Progenitor cell of endocrine pancreas (in vitro differentiated cells): ENCODE measurements around the gene KRT3. TPM values are rescaled to one million over a fixed set of nuclear protein-coding genes. Genes with fewer than 3 reads are reported as not detected.

ENCODE experiments used
- DNase-seq: peaks from one replicate; pipeline ENCODE4 v3.0.0; 2021; ENCODE audit warnings: low spot score; ENCODE audit not compliant: unreplicated experiment
- H3K27ac Mint-ChIP-seq: 2 replicates; pipeline ENCODE4 v1.8.0; 2021; ENCODE audit warnings: mild to moderate bottlenecking, moderate library complexity, mixed read lengths
- H3K27me3 Mint-ChIP-seq: 2 replicates; pipeline ENCODE4 v1.8.0; 2021; ENCODE audit warnings: mixed read lengths
- H3K36me3 Mint-ChIP-seq: 2 replicates; pipeline ENCODE4 v1.8.0; 2022; ENCODE audit warnings: mixed read lengths; ENCODE audit not compliant: insufficient read depth
- H3K4me1 Mint-ChIP-seq: 2 replicates; pipeline ENCODE4 v1.8.0; 2021; ENCODE audit warnings: low read depth, mixed read lengths
- H3K4me3 Mint-ChIP-seq: 2 replicates; pipeline ENCODE4 v1.8.0; 2021; ENCODE audit warnings: low read depth, mild to moderate bottlenecking, moderate library complexity, mixed read lengths
- H3K9me3 Mint-ChIP-seq: 2 replicates; pipeline ENCODE4 v1.8.0; 2021; ENCODE audit warnings: low read depth, mixed read lengths
- CTCF ChIP-seq: fragments of 200-600 bp; sonication (generic); IDR thresholded peaks from one replicate; pipeline ENCODE4 v1.5.0; 2021; ENCODE audit warnings: antibody characterized with exemption, mild to moderate bottlenecking; ENCODE audit not compliant: unreplicated experiment
- total RNA-seq: library from RNA; stranded (reverse); gene quantifications from 2 replicates; pipeline ENCODE4 v1.2.1, GENCODE V29; 2021

The KRT3 gene
- total RNA-seq, 1 donor from 2014 or later: not detected

- Mint-ChIP-seq H3K27ac (peak overlapping the region; percentile 22), H3K4me3 (no peak overlapping the region), H3K27me3 (peaks cover 73% of the 10 kb centered on the region), H3K4me1 (no peaks in the 10 kb centered on the region), H3K36me3 (no peaks in the 10 kb centered on the region), H3K9me3 (no peaks in the 10 kb centered on the region)
- no peak for DNase-seq
- no peak for TF ChIP-seq CTCF
Observed at GRCh38 chr12:52768479-52769200, 27.3 kb downstream of the KRT3 start.

GRCh38 chr12:52767427-52767826, 28.5 kb downstream of the KRT3 start:
- peaks cover 68% of the 10 kb centered on the region for H3K27me3 Mint-ChIP-seq
- no peak overlapping the region for H3K4me3 Mint-ChIP-seq
- H3K4me1 Mint-ChIP-seq: no peaks in the 10 kb centered on the region
- H3K27ac Mint-ChIP-seq: no peak overlapping the region
- TF ChIP-seq CTCF: no peak
- H3K36me3 Mint-ChIP-seq: no peaks in the 10 kb centered on the region
- DNase-seq: no peak
- H3K9me3 Mint-ChIP-seq: no peaks in the 10 kb centered on the region

- H3K4me1 Mint-ChIP-seq: no peaks in the 10 kb centered on the region
- no peaks in the 10 kb centered on the region for H3K9me3 Mint-ChIP-seq
- TF ChIP-seq CTCF: no peak
- no peak overlapping the region for H3K27ac Mint-ChIP-seq
- H3K4me3 Mint-ChIP-seq: no peak overlapping the region
- H3K36me3 Mint-ChIP-seq: no peaks in the 10 kb centered on the region
- H3K27me3 Mint-ChIP-seq: peaks cover 64% of the 10 kb centered on the region
- DNase-seq: no peak
Observed at GRCh38 chr12:52767020-52767379, 28.9 kb downstream of the KRT3 start.

- H3K4me1 Mint-ChIP-seq: no peaks in the 10 kb centered on the region
- H3K4me3 Mint-ChIP-seq: no peak overlapping the region
- peaks cover 59% of the 10 kb centered on the region for H3K27me3 Mint-ChIP-seq
- H3K9me3 Mint-ChIP-seq: peaks cover 2% of the 10 kb centered on the region
- no peak for DNase-seq
- no peak overlapping the region for H3K27ac Mint-ChIP-seq
- TF ChIP-seq CTCF: no peak
- no peaks in the 10 kb centered on the region for H3K36me3 Mint-ChIP-seq
Observed at GRCh38 chr12:52766351-52767019, 29.4 kb downstream of the KRT3 start.

- no peak for DNase-seq
- Mint-ChIP-seq H3K36me3 (no peaks in the 10 kb centered on the region), H3K27ac (no peak overlapping the region), H3K4me3 (no peak overlapping the region), H3K9me3 (peaks cover 6% of the 10 kb centered on the region), H3K27me3 (peaks cover 51% of the 10 kb centered on the region), H3K4me1 (no peaks in the 10 kb centered on the region)
- TF ChIP-seq CTCF: no peak
Observed at GRCh38 chr12:52765702-52766101, 30.2 kb downstream of the KRT3 start.
